GM13977 (cell line): Measurements from ENCODE around the gene NELFB.

Source experiments
- DNase-seq: peaks from one replicate; pipeline ENCODE4 v3.0.0; 2012; ENCODE audit warnings: low spot score
- in situ Hi-C: fragments of 300-500 bp; cut with MboI; formaldehyde crosslinking; loops from one replicate; pipeline ENCODE4 v1.12.0; 2022; ENCODE audit warnings: low sequenced_read_pairs, low pct_unique_long_range_greater_than_20kb, mixed read lengths, inconsistent platforms; ENCODE audit not compliant: unreplicated experiment
- TF ChIP-seq, protein P1 (sequence below): IDR thresholded peaks from 2 replicates; pipeline ENCODE4 v1.5.1; 2012; ENCODE audit warnings: mild to moderate bottlenecking, control low read depth; ENCODE audit not compliant: insufficient read depth; ENCODE audit errors: extremely low read depth, missing control alignments

NELFB gene

DNA sequence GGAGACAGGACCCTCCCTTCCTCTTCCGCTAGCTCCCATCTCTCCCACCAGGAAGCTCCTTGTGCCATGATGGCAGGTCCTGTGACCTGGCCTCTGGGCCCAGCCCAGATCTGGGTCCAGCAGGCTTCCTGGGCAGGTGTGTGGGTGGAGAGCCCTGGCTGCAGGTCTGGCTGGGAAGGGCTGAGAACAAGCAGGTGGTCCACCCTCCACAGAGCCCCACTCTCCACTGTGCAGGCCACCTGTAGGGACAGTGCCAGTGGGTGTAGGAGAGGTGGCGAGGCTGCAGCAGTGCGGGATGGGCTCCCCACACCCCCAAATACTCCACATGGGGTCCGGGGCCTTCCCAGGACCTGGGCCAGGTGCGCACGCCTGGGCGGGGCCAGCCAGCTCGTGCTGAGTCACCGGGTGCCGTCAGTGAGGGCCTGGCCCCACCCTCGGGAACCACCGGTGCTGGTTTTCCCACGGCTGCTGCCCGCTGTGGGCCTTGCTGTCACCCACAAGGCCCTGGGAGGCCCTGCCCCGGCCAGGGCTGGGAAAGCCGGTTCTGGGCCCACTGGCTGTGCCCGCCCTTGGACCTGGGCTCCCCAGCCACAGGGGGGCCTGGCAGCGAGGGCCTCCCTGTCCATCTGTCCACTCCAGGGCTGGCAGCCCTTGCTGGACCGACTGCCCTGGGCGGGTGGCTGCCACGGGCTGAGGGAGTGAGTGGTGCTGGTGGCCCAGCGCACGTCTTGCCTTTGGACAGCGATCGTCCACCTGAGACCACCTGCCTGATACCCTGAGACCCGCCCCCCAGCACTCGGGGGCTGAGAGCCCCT is 56.3 kb downstream of the NELFB start:
- in situ Hi-C loops, result no loop called here
- TF ChIP-seq, protein P1, sequence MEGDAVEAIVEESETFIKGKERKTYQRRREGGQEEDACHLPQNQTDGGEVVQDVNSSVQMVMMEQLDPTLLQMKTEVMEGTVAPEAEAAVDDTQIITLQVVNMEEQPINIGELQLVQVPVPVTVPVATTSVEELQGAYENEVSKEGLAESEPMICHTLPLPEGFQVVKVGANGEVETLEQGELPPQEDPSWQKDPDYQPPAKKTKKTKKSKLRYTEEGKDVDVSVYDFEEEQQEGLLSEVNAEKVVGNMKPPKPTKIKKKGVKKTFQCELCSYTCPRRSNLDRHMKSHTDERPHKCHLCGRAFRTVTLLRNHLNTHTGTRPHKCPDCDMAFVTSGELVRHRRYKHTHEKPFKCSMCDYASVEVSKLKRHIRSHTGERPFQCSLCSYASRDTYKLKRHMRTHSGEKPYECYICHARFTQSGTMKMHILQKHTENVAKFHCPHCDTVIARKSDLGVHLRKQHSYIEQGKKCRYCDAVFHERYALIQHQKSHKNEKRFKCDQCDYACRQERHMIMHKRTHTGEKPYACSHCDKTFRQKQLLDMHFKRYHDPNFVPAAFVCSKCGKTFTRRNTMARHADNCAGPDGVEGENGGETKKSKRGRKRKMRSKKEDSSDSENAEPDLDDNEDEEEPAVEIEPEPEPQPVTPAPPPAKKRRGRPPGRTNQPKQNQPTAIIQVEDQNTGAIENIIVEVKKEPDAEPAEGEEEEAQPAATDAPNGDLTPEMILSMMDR, result no peak
- no peak for DNase-seq

DNA sequence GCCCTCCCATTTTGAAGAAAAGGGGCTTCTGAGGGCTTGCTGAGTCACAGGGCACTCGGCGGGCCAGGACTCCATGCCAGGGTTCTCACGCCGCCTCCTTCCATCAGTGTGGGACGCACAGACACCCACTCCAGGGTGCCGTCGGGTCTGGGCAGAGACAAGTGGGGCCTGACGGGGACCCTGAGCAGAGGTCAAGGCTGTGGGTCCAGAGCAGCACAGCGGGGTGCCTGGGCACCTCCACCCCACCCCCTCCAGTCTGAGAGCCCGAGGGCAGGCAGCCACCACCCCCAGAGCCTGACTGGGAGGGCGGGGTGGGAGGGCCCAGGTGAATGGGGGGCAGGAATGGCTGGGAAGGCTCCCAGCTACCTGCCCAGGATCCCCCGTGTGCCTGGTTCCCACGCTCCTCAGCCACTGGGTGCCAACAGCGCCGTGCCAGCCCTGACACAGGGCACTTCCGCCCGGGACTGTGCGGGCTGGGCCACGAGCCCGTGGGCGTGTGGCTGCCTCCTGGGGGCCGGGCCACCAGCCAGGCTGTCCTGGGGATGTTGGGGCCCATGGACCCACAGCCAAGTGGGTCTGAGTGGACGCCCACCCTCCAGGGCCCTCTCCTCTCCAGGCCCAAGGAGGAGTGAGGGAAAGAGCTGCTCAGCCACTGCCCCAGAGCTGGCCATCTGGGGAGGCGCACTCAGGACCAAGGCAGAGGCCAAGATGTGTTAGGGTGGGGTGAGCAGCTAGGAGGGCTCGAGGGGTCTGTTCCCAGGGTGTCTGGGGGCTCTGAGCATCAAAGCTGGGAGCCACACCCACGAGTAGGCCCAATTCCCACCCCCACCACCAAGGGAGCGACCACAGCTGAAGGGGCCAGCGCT is 57.1 kb downstream of the NELFB start:
- in situ Hi-C loops, result no loop called here
- TF ChIP-seq, protein P1, result no peak
- no peak for DNase-seq

DNA sequence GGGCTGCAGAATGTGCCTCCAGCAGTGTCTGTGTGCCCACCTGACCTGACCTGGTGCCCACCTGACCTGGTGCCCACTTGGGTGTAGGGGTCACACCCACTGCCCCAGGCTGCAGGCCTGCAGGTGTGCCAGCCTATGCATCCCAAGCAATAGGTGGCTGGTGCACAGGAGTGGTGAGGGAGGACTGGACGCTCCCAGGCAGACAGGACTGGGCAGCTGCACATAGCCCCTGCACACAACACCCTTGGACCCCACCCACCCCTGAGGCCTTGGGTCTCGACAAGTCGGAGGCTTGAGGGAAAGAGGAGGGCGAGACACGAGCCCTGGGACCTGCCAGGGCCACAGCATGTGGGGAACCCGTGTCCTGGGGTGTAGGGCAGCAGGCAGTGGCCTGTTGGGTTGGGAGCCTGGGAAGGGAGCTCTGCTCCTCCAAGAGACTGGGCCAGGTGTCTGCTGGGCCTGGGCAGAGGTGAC is 57.8 kb downstream of the NELFB start:
- no peak for DNase-seq
- in situ Hi-C loops, result no loop called here

DNA sequence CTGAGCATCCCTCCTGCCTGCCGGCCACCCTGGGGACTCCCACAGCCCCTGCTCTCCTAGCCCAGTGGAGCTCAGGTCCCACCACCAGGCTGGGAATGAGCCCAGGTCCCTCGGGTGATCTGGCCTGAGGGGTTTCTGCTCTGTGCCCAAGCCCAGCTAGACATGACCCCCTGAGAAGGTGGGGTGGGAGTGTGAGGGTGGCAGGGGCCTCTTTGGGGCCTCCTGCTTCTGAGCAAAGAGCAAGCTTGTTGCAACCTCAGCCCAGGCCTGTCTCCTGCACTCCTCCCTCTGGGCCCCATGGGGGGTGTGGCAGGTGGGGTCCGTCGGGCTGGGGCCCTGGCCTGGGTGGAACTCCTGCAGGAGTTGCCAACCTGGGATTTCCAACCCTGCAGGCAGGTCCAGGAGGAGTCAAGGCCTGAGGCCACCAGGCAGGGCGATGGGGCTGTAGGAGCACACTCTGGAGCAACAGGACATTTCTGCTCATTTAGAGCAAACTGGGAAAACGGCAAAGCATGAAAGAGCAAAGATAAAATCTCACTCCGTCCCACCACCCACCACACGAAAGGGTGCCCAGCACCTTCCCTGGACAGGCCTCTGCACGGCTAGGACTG is 58.3 kb downstream of the NELFB start:
- TF ChIP-seq, protein P1, result no peak
- no peak for DNase-seq
- in situ Hi-C loops, result no loop called here

More for the DNA sequence above, 57.8 kb downstream of the NELFB start:
- TF ChIP-seq, protein P1, result no peak

DNA sequence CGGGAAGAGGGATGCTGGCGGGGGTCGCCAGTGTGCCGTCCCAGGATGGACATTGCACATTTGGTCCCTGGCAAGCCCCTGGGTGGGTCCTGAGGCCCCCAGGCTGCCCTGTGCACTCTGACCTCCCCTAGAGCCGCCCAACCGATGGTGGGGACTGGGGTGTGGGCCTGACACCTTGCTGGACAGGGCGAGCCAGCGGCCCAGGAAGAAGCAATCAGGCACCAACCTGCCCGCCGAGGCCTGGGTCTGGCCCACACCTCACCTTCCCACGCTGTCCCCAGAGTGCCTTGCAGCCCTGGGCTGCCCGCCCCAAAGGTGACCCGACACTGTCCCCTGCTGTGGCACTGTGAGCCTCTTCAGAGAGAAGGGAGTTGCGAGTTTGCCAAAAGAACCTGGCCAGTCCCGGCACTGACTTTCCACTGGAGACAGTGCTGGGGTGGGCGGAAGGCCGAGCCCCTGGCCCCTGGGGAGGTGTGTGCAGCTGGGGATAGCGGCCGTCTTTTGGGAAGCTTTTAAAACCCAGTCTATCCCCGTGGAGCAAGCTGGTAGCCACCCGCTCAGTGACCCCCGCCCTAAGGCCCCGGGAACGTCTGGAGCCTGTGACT is 58.9 kb downstream of the NELFB start:
- TF ChIP-seq, protein P1, result no peak
- in situ Hi-C loops, result no loop called here
- no peak for DNase-seq
